Fibroblast of villous mesenchyme (primary cell): ENCODE measurements around the gene KIAA1191. TPM values are rescaled to one million over a fixed set of nuclear protein-coding genes. Genes with fewer than 3 reads are reported as not detected.

Experiments used
- DNase-seq: peaks from one replicate; pipeline ENCODE4 v3.0.0-alpha.2; 2010; ENCODE audit warnings: low read depth
- H3K4me3 ChIP-seq: 2 replicates; pipeline ENCODE4 v1.5.1; 2011; ENCODE audit warnings: low read depth, mild to moderate bottlenecking, low read length
- CTCF ChIP-seq: IDR thresholded peaks from 2 replicates; pipeline ENCODE4 v1.5.1; 2012; ENCODE audit warnings: low read depth, mild to moderate bottlenecking, low read length; ENCODE audit not compliant: insufficient read depth
- total RNA-seq: library from RNA; depleted of rRNA; stranded (reverse); fragments of >200 nt; gene quantifications from 2 replicates; pipeline ENCODE4 v1.2.3, GENCODE V29; 2012

KIAA1191 gene
- total RNA-seq, 1 donor: 107 TPM

DNA sequence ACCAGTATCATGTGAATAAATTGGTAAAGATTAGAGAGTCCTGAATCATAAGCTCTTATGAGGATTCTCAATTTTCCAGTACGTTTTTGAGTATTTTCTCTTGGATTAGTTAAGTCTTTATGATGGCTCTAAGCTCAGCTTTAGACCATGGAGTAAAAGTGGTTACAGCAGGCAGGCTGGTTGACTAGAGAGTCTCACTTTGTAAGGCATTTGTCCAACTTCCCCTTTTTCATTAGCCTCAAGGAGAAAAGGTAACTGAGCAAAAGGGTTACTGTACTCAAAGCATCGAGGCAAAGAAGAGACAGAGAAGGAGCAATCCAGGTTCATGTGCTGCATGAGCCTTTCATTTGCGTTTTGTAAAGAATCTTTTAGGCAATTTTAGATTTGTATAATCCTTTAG lies 18.3 kb upstream of the KIAA1191 start:
- no peak overlapping the region for H3K4me3 ChIP-seq
- no peak for DNase-seq
- TF ChIP-seq CTCF: no peak

GRCh38 chr5:176373100-176373818 lies 11.7 kb upstream of the KIAA1191 start:
- DNase-seq: no peak
- no peak overlapping the region for H3K4me3 ChIP-seq
- TF ChIP-seq CTCF: no peak

GRCh38 chr5:176371621-176372539 lies 10.3 kb upstream of the KIAA1191 start:
- H3K4me3 ChIP-seq: no peak overlapping the region
- no peak for DNase-seq

DNA sequence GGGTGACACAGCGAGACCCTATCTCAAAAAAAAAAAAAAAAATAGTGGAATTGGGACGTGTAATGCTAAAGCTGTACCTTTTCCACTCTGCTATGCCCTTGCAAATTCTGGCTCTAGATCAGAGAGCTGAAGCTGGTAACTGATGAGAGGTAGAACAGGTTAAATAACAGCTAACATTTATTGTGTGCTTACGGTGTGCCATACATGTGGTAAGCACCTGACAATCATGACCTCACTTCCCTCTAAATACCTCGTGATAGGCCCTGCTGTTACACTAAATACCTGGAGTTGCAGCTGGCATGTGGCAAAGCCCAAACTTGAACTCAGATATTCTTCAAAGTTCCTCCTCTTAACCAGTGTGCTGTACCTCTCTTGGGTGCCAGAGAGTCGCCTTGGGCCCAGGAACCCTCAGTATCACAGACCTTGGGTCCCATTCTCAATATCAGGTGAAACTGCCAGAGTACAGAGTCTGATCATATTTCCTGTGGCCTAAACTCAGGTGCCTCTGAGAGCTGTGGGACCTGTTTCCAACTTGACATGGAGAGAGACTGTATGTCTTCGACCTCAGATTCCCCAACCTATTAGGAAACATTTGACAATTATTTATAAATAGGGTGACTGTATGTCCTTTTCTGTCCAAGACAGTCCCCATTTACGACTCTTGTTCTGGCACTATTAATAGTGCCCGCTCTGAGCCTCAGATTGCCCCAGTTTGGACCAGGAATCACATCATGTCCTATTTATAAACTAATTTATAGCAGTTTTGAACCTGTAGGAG lies 8.6 kb upstream of the KIAA1191 start:
- no peak overlapping the region for H3K4me3 ChIP-seq
- TF ChIP-seq CTCF: no peak
- DNase-seq: no peak

More at GRCh38 chr5:176371621-176372539, 10.3 kb upstream of the KIAA1191 start:
- TF ChIP-seq CTCF: no peak

DNA sequence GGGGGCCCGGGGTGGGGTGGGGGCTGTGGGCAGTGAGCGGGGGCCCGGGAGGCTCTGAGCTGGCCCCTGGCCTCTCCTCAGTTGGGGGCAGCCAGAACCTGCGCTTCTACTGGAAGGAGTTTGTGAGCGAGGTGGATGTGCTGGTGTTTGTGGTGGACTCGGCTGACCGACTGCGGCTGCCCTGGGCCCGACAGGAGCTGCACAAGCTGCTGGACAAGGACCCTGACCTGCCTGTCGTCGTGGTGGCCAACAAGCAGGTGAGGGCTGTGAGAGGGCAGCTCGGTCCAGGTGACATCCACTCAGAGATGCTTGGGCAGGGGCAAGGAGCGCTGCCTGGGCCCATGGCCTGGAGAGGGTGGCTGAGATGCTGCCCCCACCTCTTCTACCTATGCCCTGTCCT lies 7.2 kb upstream of the KIAA1191 start:
- no peak for DNase-seq
- H3K4me3 ChIP-seq: no peak overlapping the region
- no peak for TF ChIP-seq CTCF

DNA sequence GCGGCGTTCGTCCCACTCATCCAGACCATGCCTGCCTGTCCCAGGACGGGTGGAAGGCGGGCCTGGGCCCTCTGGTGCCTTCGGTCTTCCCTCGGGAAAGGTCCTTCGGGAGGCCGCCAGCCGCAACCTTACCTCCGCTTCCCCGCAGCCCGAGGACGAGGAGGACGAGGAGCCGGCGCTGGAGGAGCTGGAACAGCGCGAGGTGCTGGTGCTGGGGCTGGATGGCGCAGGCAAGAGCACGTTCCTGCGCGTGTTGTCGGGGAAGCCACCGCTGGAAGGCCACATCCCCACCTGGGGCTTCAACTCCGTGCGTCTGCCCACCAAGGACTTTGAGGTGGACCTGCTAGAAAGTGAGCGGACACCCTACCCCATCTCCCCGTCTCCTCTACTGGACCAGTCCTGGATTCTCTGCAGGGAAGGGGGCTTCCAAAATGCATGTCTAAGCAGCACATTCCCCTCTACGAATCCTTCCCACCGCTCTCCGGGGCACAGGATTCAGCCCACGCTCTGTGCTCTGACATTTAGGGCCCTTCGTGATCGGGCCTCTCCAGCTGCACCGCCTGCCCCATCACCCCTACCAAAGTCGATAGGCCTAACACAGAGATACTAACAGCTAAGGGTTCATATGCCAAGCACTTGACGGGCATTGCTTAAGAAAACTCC lies 4.8 kb upstream of the KIAA1191 start:
- H3K4me3 ChIP-seq: peak overlapping the region; percentile 71
- no peak for DNase-seq
- no peak for TF ChIP-seq CTCF
